Measurements from ENCODE around the gene SLFN12L. TPM values are rescaled to one million over a fixed set of nuclear protein-coding genes. Genes with fewer than 3 reads are reported as not detected.

The SLFN12L gene
- total and polyA plus RNA-seq, 9 of the 15 experiments (the other 6 are each of a cell fraction or from before 2014, with no cell fraction given): 0.04 to 0.31 (median 0.08) TPM; not detected in 3

DNA sequence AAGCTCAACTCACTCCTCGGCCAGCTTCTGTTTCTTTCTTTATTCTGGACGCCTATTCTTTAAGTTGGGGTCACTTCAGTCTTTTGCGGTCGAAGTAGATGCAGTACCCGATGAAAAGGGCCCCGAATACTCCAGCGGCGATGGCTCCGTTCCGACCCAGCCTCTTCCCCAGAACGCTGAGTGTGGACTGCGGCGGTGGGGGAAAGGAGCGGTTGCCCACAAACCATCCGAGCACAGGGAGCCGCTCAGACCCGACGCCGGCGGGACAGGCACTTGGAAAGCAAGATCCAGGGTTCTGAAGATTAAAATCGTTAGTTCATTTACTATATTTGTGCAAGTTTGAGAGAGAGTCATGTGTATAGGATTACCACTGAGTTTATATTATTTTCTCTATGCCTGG is 22.5 kb downstream of the SLFN12L start:
- Histone ChIP-seq H4K20me1 (replicated peaks; ENCODE audit: control insufficient read depth, insufficient read depth, low read length) (no peaks in the 10 kb centered on the region), H3K9me3 (replicated peaks; ENCODE audit: control insufficient read depth, insufficient read depth, low read depth, low read length) (no peaks in the 10 kb centered on the region), H3K9ac (ENCODE audit: insufficient read depth in 1 of 2, low read depth in 2 of 2, low read length in 2 of 2) (no peak overlapping the region), H3K36me3 (ENCODE audit: control insufficient read depth, insufficient read depth, low read length) (no peaks in the 10 kb centered on the region), H2AFZ (ENCODE audit: low read depth, low read length) (no peak overlapping the region), H3K9me1 (ENCODE audit: control insufficient read depth, insufficient read depth, low read length) (no peaks in the 10 kb centered on the region), H3K27ac (ENCODE audit: extremely low read depth, low read depth, low read length) (no peak overlapping the region), H3K27me3 (ENCODE audit: control insufficient read depth in 2 of 2, insufficient read depth in 2 of 2, low read length in 2 of 2) (peaks cover 14 to 36% of the 10 kb centered on the region in 2 experiments; a peak in 4 of 5 replicates), H3K79me2 (ENCODE audit: control insufficient read depth, insufficient read depth, low read length) (no peaks in the 10 kb centered on the region), H3K4me1 (replicated peaks in 1 of 2; ENCODE audit: control insufficient read depth in 2 of 2, insufficient read depth in 2 of 2, low read length in 2 of 2) (0 out of 5 replicates have a peak, but pooled peaks cover 0 to 3% of the 10 kb centered on the region in 2 experiments), H3K4me3 (no peak overlapping the region), H3K4me2 (ENCODE audit: insufficient read depth, low read length) (no peak overlapping the region)
- no peak for FAIRE-seq
- intact Hi-C loops (cut with micrococcal nuclease): no loop called here
- POLR2A ChIA-PET: no interaction called here
- ATAC-seq: no peak
- BruUV-seq (replicated peaks): no TSS peak
- CTCF ChIA-PET (ENCODE audit: low intra/inter-chr PET ratio): no interaction called here
- 5% methylated on average over 21 of the region's 21 CpGs for WGBS (ENCODE audit: insufficient coverage, low coverage, missing lambda C conversion rate)
- no peak for DNase-seq (ENCODE audit: extremely low read depth in 1 of 4, low spot score in 3 of 4)
- in situ Hi-C loops (cut with MboI): no loop called here
- TF ChIP-seq ZNF561 (CRISPR knock-in tag; conservative IDR thresholded peaks at IDR 0.05) (no peak), ZNF165 (CRISPR knock-in tag; IDR thresholded peaks at IDR 0.05; ENCODE audit: borderline replicate concordance) (no peak), SAFB (IDR thresholded peaks at IDR 0.05; ENCODE audit: borderline replicate concordance, low read depth, low read length) (no peak), ZNF407 (IDR thresholded peaks at IDR 0.05; ENCODE audit: low read depth) (no peak), C11orf30 (IDR thresholded peaks at IDR 0.05; ENCODE audit: low read depth) (no peak), BMI1 (IDR thresholded peaks at IDR 0.05; ENCODE audit: low read length) (0 out of 2 replicates have a peak, but pooled peaks have one; percentile 46), CBX8 (IDR thresholded peaks at IDR 0.05; ENCODE audit: borderline replicate concordance, extremely low read depth, low read depth, low read length, poor library complexity, severe bottlenecking) (peak; percentile 77), MTA1 (IDR thresholded peaks at IDR 0.05; ENCODE audit: borderline replicate concordance) (no peak), TOE1 (IDR thresholded peaks at IDR 0.05; ENCODE audit: borderline replicate concordance) (no peak), TOE1 (CRISPR knock-in tag; IDR thresholded peaks at IDR 0.05; ENCODE audit: borderline replicate concordance, low read depth) (no peak), TCF3 (CRISPR knock-in tag; IDR thresholded peaks at IDR 0.05) (no peak)

Measured in K562 (cell line).